ENCODE data around the gene ADGRV1.
"Not testable (repeated sequence)": the region's sequence is repeated elsewhere in the genome, so short reads cannot be mapped to it uniquely, and the experiment has no call there.

The ADGRV1 gene

GRCh38 chr5:90658620-90659019, 100.0 kb downstream of the ADGRV1 start:
- DNase-seq: no peak

- DNase-seq: not testable (repeated sequence)
These were observed 109.5 kb downstream of the ADGRV1 start for GRCh38 chr5:90668079-90668565.

- DNase-seq: no peak
These were observed 116.6 kb downstream of the ADGRV1 start for GRCh38 chr5:90675222-90675621.

GRCh38 chr5:90680921-90681563, 122.4 kb downstream of the ADGRV1 start:
- DNase-seq: no peak

- DNase-seq: no peak
These were observed 123.7 kb downstream of the ADGRV1 start for GRCh38 chr5:90682278-90682677.

- no peak for DNase-seq
These were observed 126.9 kb downstream of the ADGRV1 start for GRCh38 chr5:90685425-90686022.

GRCh38 chr5:90686363-90686762, 127.8 kb downstream of the ADGRV1 start:
- not testable (repeated sequence) for DNase-seq

GRCh38 chr5:90687458-90687857, 128.9 kb downstream of the ADGRV1 start:
- not testable (repeated sequence) for DNase-seq

GRCh38 chr5:90689064-90689463, 130.5 kb downstream of the ADGRV1 start:
- no peak for DNase-seq

- no peak for DNase-seq
These were observed 131.7 kb downstream of the ADGRV1 start for GRCh38 chr5:90690307-90690706.

GRCh38 chr5:90691533-90691932, 132.9 kb downstream of the ADGRV1 start:
- DNase-seq: no peak

GRCh38 chr5:90696153-90696552, 137.6 kb downstream of the ADGRV1 start:
- no peak for DNase-seq

GRCh38 chr5:90700299-90700698, 141.7 kb downstream of the ADGRV1 start:
- DNase-seq: no peak

- no peak for DNase-seq
These were observed 145.3 kb downstream of the ADGRV1 start for GRCh38 chr5:90703932-90704331.

GRCh38 chr5:90707698-90708097, 149.1 kb downstream of the ADGRV1 start:
- DNase-seq: no peak

- DNase-seq: no peak
These were observed 150.9 kb downstream of the ADGRV1 start for GRCh38 chr5:90709323-90710155.

GRCh38 chr5:90718387-90718786, 159.8 kb downstream of the ADGRV1 start:
- DNase-seq: no peak

GRCh38 chr5:90739567-90739966, 181.0 kb downstream of the ADGRV1 start:
- DNase-seq: no peak

- DNase-seq: no peak
These were observed 181.7 kb downstream of the ADGRV1 start for GRCh38 chr5:90740244-90740799.

GRCh38 chr5:90741022-90741564, 182.5 kb downstream of the ADGRV1 start:
- DNase-seq: no peak

GRCh38 chr5:90746119-90746518, 187.5 kb downstream of the ADGRV1 start:
- no peak for DNase-seq

- no peak for DNase-seq
These were observed 188.6 kb downstream of the ADGRV1 start for GRCh38 chr5:90747175-90747574.

GRCh38 chr5:90747693-90748092, 189.1 kb downstream of the ADGRV1 start:
- no peak for DNase-seq

Data from activated T-cell treated with anti-CD3 and anti-CD28 coated beads, Interleukin-2, amount 50 U/mL, for 1 hour (primary cell).